GM12878 (cell line): Measurements from ENCODE around the gene BTG2. TPM values are rescaled to one million over a fixed set of nuclear protein-coding genes. Genes with fewer than 3 reads are reported as not detected.

ENCODE experiments used
- CEBPB ChIP-seq, 2 experiments: fragments of 150-350 bp in 1 of 2; IDR thresholded peaks; 2 replicates each; pipeline ENCODE4 v1.6.1; 2012 to 2014; ENCODE audit warnings: low read depth in 2 of 2, low read length in 2 of 2, borderline replicate concordance in 1 of 2, inconsistent platforms in 1 of 2
- CHD2 ChIP-seq: IDR thresholded peaks from 2 replicates; pipeline ENCODE4 v1.6.1; 2011; ENCODE audit warnings: low read depth, low read length, improper control_type of control experiment, borderline replicate concordance
- CREM ChIP-seq: IDR thresholded peaks from 2 replicates; pipeline ENCODE4 v1.6.1; 2014; ENCODE audit warnings: antibody characterized with exemption, low read depth
- CTCF ChIP-seq, 3 experiments: IDR thresholded peaks in 2 of 3; conservative IDR thresholded peaks in 1 of 3; 2 replicates each; pipeline ENCODE4 v1.5.1; 2011; ENCODE audit warnings: low read depth in 3 of 3, low read length in 3 of 3, mild to moderate bottlenecking in 3 of 3, control low read depth in 2 of 3, moderate library complexity in 2 of 3, inconsistent platforms in 1 of 3, mixed read lengths in 1 of 3; ENCODE audit not compliant: control insufficient read depth in 2 of 3, insufficient read depth in 1 of 3; ENCODE audit errors: extremely low read depth in 1 of 3
- ETV6 ChIP-seq, 2 experiments: fragments of 450-650 bp in 1 of 2; IDR thresholded peaks in 1 of 2; conservative IDR thresholded peaks in 1 of 2; 2 replicates each; pipeline ENCODE4 v1.6.1; 2014; ENCODE audit warnings: antibody characterized with exemption in 1 of 2, borderline replicate concordance in 1 of 2, low read depth in 1 of 2, mild to moderate bottlenecking in 1 of 2, moderate library complexity in 1 of 2
- HDAC2 ChIP-seq: fragments of 200-600 bp; sonication (generic); IDR thresholded peaks from 2 replicates; pipeline ENCODE4 v1.6.1; 2017
- MEF2A ChIP-seq: IDR thresholded peaks from 2 replicates; pipeline ENCODE4 v1.6.1; 2011; ENCODE audit warnings: low read depth, mild to moderate bottlenecking, low read length, moderate library complexity; ENCODE audit not compliant: insufficient read depth
- MTA3 ChIP-seq: IDR thresholded peaks from 2 replicates; pipeline ENCODE4 v1.6.1; 2012; ENCODE audit warnings: low read length, inconsistent platforms, borderline replicate concordance
- MXI1 ChIP-seq: fragments of 150-350 bp; IDR thresholded peaks from 2 replicates; pipeline ENCODE4 v1.6.1; 2011; ENCODE audit warnings: low read depth, mild to moderate bottlenecking, inconsistent platforms, low read length, improper control_type of control experiment
- NBN ChIP-seq: fragments of 450-650 bp; IDR thresholded peaks from 2 replicates; pipeline ENCODE4 v1.6.1; 2016
- NFIC ChIP-seq: IDR thresholded peaks from 2 replicates; pipeline ENCODE4 v1.6.1; 2012; ENCODE audit warnings: low read depth, mild to moderate bottlenecking, inconsistent platforms, low read length, moderate library complexity
- RAD21 ChIP-seq: IDR thresholded peaks from 2 replicates; pipeline ENCODE4 v1.6.1; 2011; ENCODE audit warnings: mild to moderate bottlenecking, low read depth, low read length, moderate library complexity; ENCODE audit not compliant: insufficient read depth
- RAD51 ChIP-seq: fragments of 450-650 bp; IDR thresholded peaks from 2 replicates; pipeline ENCODE4 v1.6.1; 2016; ENCODE audit warnings: moderate library complexity, mild to moderate bottlenecking, inconsistent platforms
- RBBP5 ChIP-seq: fragments of 200-600 bp; sonication (generic); conservative IDR thresholded peaks from 2 replicates; pipeline ENCODE4 v1.6.1; 2016
- RELA ChIP-seq: fragments of 450-650 bp; IDR thresholded peaks from 2 replicates; pipeline ENCODE4 v1.8.0; 2014; ENCODE audit warnings: borderline replicate concordance; ENCODE audit not compliant: partially characterized antibody
- RFX5 ChIP-seq: IDR thresholded peaks from 2 replicates; pipeline ENCODE4 v1.6.1; 2011; ENCODE audit warnings: low read depth, low read length, improper control_type of control experiment
- SMARCA5 ChIP-seq: fragments of 450-650 bp; IDR thresholded peaks from 2 replicates; pipeline ENCODE4 v1.6.1; 2017; ENCODE audit warnings: mild to moderate bottlenecking
- SUZ12 ChIP-seq: fragments of 200-600 bp; sonication (generic); IDR thresholded peaks from one replicate; pipeline ENCODE4 v1.6.1; 2018; ENCODE audit warnings: antibody characterized with exemption, mild to moderate bottlenecking; ENCODE audit not compliant: unreplicated experiment
- TAF1 ChIP-seq: IDR thresholded peaks from 2 replicates; pipeline ENCODE4 v1.6.1; 2011; ENCODE audit warnings: mild to moderate bottlenecking, low read depth, low read length, borderline replicate concordance
- TCF3 ChIP-seq: IDR thresholded peaks from 2 replicates; pipeline ENCODE4 v1.6.1; 2012; ENCODE audit warnings: low read depth, mild to moderate bottlenecking, low read length, borderline replicate concordance; ENCODE audit not compliant: insufficient read depth
- ZNF217 ChIP-seq: fragments of 450-650 bp; IDR thresholded peaks from 2 replicates; pipeline ENCODE4 v1.6.1; 2017; ENCODE audit warnings: antibody characterized with exemption, mild to moderate bottlenecking
- ZNF687 ChIP-seq: fragments of 450-650 bp; IDR thresholded peaks from 2 replicates; pipeline ENCODE4 v1.6.1; 2017; ENCODE audit warnings: mild to moderate bottlenecking, moderate library complexity
- polyA plus RNA-seq, 11 experiments: library from polyadenylated mRNA; depleted of rRNA in 4 of 11; unstranded in 6 of 11; stranded (reverse) in 5 of 11; fragments of >200 nt; fragmentation: Nextera tagmentation in 4 of 11; fragmentation: Illumina TruSeq in 1 of 11; extraction: Ambion mirVana in 4 of 11; extraction: Trizol in 1 of 11; gene quantifications; 1 replicate in 1 of 11; 2 replicates in 10 of 11; pipeline versions ENCODE4 v1.2.1 to v1.2.3, GENCODE V29; 2011 to 2016; ENCODE audit warnings: inconsistent platforms in 2 of 11, missing spikeins in 2 of 11, low read depth in 1 of 11
- total RNA-seq, 4 experiments: library from RNA; depleted of rRNA in 3 of 4; stranded (reverse); fragments of >200 nt in 3 of 4; fragmentation: Illumina TruSeq in 1 of 4; extraction: Trizol in 1 of 4; gene quantifications; 2 replicates each; pipeline versions ENCODE4 v1.2.1 to v1.2.3, GENCODE V29; 2013 to 2021
- TF ChIP-seq, protein P1 (sequence below): fragments of 450-650 bp; IDR thresholded peaks from 2 replicates; pipeline ENCODE4 v1.6.1; 2018; ENCODE audit warnings: borderline replicate concordance, mild to moderate bottlenecking; ENCODE audit not compliant: partially characterized antibody

BTG2 gene
- total and polyA plus RNA-seq, 10 of the 15 experiments (the other 5 are each of a cell fraction or from before 2014, with no cell fraction given) = 23.3 to 160 (median 98.1) TPM

GRCh38 chr1:203320591-203321272, 15.4 kb downstream of the BTG2 start (continued):
- TF ChIP-seq RBBP5 (no peak), HDAC2 (no peak), RAD21 (no peak), CTCF (IDR thresholded peaks at IDR 0.05 in 2 of 3, conservative IDR thresholded peaks at IDR 0.05 in 1 of 3; ENCODE audit: control insufficient read depth in 2 of 3, extremely low read depth in 1 of 3, insufficient read depth in 1 of 3, low read depth in 3 of 3, low read length in 3 of 3) (no peak), MXI1 (no peak), CHD2 (peak; percentile 62; the same call in 1 of the 2 replicates), CREM (peak; percentile 80), ETV6 (conservative IDR thresholded peaks at IDR 0.05 in 1 of 2, IDR thresholded peaks at IDR 0.05 in 1 of 2; ENCODE audit: borderline replicate concordance in 1 of 2, low read depth in 1 of 2) (no peak), ZNF217 (0 out of 2 replicates have a peak, but pooled peaks have one; percentile 31), RFX5 (peak; percentile 96), SMARCA5 (no peak), NFIC (no peak), ZNF687 (peak; percentile 98), CEBPB (IDR thresholded peaks at IDR 0.05; ENCODE audit: borderline replicate concordance in 1 of 2, low read depth in 2 of 2, low read length in 2 of 2) (no peak), TAF1 (no peak), RAD51 (peak; percentile 66), TCF3 (peak; percentile 94), NBN (peak; percentile 69), RELA (no peak), MEF2A (no peak), MTA3 (no peak), SUZ12 (no peak)
- TF ChIP-seq, protein P1, sequence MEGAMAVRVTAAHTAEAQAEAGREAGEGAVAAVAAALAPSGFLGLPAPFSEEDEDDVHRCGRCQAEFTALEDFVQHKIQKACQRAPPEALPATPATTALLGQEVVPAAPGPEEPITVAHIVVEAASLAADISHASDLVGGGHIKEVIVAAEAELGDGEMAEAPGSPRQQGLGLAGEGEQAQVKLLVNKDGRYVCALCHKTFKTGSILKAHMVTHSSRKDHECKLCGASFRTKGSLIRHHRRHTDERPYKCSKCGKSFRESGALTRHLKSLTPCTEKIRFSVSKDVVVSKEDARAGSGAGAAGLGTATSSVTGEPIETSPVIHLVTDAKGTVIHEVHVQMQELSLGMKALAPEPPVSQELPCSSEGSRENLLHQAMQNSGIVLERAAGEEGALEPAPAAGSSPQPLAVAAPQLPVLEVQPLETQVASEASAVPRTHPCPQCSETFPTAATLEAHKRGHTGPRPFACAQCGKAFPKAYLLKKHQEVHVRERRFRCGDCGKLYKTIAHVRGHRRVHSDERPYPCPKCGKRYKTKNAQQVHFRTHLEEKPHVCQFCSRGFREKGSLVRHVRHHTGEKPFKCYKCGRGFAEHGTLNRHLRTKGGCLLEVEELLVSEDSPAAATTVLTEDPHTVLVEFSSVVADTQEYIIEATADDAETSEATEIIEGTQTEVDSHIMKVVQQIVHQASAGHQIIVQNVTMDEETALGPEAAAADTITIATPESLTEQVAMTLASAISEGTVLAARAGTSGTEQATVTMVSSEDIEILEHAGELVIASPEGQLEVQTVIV = no peak
